C4-2B (cell line): ENCODE data around the gene ACTR3.

ENCODE experiments used
- H3K27ac ChIP-seq: fragments of 450-650 bp; 2 replicates; pipeline ENCODE4 v1.5.1; 2017
- ZFX ChIP-seq: fragments of 450-650 bp; IDR thresholded peaks from 2 replicates; pipeline ENCODE4 v1.6.1; 2017
- TF ChIP-seq, protein P1 (sequence below): fragments of 450-650 bp; conservative IDR thresholded peaks from 2 replicates; pipeline ENCODE4 v1.5.1; 2017; ENCODE audit warnings: mild to moderate bottlenecking

The ACTR3 gene

DNA sequence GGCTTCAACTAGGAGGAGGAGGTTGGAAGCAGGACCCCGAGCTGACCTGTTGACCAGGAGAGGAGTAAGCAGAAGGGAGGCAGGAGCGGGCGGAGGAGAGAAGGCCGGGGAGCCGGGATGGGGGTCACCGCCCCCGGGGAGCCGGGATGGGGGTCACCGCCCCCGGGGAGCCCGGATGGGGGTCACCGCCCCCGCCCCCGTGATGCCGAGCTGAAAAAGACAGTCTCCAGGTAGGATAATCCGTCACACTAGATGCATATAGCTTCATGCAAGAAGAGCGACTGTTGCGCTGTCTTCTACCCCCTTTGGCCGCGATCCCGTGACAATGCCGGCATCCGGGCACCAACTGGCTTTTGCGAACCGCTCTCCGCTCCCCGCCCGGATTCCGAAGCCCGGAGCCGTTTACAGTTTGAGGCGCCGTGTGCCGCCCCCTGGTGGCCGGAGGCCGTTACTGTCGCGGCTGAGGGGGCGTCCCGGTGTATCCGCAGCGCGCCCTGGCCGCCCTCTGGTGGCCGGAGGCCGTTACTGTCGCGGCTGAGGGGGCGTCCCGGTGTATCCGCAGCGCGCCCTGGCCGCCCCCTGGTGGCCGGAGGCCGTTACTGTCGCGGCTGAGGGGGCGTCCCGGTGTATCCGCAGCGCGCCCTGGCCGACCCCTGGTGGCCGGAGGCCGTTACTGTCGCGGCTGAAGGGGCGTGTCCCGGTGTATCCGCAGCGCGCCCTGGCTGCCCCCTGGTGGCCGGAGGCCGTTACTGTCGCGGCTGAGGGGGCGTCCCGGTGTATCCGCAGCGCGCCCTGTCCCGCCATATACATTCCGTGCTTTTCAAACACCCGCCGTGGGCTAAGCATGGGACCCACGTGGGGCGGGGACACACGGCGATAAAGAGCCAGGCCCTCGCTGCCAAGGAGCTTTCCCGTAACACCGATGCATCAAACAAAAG is 89.6 kb downstream of the ACTR3 start:
- TF ChIP-seq, protein P1, sequence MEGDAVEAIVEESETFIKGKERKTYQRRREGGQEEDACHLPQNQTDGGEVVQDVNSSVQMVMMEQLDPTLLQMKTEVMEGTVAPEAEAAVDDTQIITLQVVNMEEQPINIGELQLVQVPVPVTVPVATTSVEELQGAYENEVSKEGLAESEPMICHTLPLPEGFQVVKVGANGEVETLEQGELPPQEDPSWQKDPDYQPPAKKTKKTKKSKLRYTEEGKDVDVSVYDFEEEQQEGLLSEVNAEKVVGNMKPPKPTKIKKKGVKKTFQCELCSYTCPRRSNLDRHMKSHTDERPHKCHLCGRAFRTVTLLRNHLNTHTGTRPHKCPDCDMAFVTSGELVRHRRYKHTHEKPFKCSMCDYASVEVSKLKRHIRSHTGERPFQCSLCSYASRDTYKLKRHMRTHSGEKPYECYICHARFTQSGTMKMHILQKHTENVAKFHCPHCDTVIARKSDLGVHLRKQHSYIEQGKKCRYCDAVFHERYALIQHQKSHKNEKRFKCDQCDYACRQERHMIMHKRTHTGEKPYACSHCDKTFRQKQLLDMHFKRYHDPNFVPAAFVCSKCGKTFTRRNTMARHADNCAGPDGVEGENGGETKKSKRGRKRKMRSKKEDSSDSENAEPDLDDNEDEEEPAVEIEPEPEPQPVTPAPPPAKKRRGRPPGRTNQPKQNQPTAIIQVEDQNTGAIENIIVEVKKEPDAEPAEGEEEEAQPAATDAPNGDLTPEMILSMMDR: peak; percentile 50
- TF ChIP-seq ZFX: no peak
- no peak overlapping the region for H3K27ac ChIP-seq

DNA sequence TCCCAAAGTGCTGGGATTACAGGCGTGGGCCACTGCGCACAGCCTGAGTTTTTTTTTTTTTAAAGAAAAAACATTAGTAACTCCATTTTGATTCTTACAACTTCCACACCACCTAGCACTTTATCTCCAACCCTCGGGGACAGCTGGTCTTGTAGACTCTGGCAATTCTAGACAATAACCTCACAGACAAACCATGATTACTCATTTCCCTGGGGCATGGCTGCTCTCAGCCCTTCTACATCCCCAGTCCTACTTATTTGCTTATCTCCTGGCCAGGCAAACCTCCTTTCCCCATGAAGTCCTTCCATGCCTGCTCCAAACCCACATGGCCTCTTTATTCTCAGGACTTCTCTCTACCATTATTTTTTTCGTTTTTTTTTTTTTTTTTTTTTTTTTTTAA is 91.1 kb downstream of the ACTR3 start:
- TF ChIP-seq ZFX: no peak
- TF ChIP-seq, protein P1: no peak
- H3K27ac ChIP-seq: no peak overlapping the region

DNA sequence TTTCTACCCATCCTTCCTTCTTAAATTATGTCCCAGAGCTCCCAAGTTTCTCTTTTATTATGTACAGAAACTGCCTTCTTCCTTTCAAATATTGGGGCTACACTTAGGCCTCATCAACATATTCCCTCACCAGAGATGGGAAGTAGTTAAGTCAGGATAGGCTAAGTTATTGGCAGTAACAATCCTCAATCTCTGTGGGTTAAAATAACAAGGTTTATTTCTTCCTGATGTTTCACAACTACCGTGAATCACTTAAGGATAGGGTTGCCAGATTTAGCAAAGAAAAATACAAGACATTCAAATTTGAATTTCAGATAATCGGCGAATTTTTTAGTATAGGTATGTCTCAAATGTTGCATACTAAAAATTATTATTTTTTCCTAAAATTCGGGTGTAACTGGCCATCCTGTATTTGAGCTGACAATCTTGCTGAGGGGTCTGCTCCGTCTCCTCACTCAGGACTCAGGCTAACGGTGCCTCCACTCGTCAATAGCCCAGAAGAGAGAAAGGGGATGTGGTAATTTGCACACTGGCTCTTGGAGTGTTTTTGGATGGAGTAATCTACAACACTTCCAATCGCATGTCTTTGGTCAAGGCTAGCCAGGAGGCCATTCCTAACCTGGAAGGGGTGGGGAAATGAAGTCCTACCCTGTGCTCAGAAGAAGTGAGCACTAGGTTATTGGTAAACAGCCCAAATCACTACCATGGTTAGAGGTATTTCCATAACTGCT is 91.7 kb downstream of the ACTR3 start:
- TF ChIP-seq ZFX: no peak
- TF ChIP-seq, protein P1: no peak

DNA sequence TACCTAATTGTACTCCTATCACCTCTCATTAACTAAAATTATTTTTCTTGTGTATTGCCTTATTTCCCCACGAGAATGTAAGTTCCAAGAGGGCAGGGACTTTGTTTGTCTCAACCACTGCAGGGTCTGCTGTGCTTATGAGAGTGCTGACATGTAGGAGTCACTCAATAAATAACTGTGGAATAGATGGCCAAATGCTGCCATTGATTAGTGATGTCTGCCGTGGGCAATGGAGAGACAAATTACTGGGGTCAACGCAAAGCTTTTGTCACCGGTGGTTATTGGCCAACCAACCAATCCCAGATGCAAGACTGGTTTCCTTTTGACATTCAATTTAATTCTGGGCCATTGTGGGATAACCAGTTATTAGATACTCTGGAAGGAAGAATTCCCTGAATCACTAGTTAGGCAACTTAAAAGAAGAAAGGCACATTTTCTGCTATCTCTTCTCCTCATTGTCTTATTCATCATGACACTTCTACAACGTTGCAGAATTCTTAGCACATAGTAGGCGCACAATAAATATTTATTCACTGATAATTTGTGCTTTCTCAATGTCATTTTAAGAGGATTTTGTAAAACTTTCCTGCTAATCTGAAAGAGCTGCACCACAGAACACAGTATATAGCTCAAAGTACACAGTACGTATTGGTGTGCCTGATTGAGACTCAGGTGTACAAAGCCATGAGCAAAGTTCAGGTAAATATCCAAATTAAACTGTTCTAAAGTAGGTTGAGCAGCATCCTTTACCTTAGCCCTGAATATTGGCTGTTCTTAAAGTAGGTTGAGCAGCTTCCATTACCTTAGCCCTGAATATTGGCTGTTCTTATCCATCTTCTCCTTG is 95.9 kb downstream of the ACTR3 start:
- H3K27ac ChIP-seq: no peak overlapping the region
- TF ChIP-seq ZFX: no peak
- TF ChIP-seq, protein P1: no peak

More for the DNA sequence above, 91.7 kb downstream of the ACTR3 start:
- no peak overlapping the region for H3K27ac ChIP-seq

DNA sequence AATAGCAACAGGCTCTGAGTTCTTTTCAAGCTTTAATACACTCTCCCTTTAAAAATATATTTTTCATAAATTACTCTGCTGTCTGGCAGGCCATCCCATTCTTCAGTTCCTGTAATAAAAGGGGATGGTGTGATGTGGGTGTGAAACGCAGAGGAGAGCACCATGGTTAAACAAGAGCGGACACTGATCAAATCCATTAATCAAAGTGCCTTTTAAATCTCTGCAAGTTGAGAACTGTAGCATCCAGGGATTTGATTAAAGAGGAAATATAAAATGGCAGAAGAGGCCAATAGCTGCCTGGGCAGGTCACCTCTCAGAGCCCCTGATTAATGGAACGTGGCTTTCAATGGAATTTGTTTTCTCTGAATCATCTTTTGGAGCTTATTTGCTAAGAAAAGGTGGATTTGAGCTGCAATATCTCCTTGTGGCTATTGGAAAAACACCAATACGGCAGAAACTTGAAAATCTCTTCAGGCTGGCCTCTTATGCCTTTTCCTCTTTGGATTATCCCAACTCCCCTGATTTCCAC is 96.9 kb downstream of the ACTR3 start:
- H3K27ac ChIP-seq: no peak overlapping the region
- TF ChIP-seq, protein P1: no peak

DNA sequence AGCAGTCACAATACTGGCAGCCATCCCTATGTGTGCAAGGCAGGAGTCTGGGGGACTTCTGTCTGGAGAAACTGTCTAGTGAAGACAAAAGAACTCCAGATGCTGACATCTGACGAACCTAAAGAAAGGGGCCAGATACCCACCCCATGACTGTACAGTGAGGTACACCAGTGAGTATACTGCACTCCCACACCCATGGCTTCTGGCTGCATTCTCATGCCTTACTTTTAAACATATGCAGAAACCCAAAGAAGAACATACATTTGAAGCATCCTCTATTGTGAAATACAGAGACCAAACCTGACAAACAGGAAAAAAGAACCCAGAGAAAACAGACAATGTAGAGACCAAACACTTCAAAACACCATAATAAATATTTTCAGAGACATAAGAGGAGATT is 102.2 kb downstream of the ACTR3 start:
- no peak for TF ChIP-seq ZFX
- TF ChIP-seq, protein P1: no peak
- H3K27ac ChIP-seq: no peak overlapping the region
